ENCODE measurements around the gene KIAA0319L.
A peak's percentile ranks its signal among the peaks of the same experiment; 100 is the strongest.
"Not testable (repeated sequence)": the region's sequence is repeated elsewhere in the genome, so short reads cannot be mapped to it uniquely, and the experiment has no call there.

Gene KIAA0319L

DNA sequence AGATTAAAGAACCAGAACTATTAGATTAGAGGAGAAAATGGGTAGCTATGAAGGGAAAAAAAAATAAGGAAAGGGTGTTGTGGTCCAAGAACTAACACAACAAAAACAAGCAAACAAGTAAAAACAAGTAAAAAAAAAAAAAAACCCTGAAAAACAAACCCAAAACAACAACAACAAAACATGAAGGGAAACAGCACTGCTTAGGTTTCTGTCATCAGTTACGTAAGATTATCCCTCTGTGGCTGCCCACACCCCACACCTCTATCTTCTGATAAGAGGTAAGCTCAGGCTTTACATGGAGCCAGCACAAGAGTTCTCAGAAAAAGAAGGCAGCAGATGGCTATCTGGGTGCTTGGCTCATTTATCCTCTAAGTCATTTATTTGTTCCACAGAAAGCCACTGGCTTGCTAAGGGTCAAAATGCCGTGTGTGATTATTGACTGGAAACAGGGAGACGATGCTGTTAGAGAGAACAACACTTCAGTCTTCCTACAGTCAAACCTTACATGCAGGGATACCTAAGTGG is 57.5 kb downstream of the KIAA0319L start:
- no peak for DNase-seq

DNA sequence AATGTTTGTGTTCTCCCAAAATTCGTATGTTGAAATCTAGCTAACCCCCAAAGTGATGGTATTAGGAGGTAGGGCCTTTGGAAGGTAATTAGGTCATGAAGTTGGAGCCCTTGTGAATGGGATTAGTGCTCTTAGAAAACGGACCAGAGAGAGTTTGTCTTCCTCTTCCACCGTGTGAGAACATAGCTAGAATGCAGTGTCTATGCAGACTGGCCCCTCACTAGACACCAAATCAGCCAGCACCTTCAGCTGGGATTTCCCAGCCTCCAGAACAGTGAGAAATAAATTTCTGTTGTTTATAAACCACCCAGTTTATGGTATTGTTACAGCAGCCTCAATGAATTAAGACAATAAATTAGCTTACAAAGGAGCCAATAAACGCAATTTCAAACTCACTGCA is 58.0 kb downstream of the KIAA0319L start:
- DNase-seq, result no peak

DNA sequence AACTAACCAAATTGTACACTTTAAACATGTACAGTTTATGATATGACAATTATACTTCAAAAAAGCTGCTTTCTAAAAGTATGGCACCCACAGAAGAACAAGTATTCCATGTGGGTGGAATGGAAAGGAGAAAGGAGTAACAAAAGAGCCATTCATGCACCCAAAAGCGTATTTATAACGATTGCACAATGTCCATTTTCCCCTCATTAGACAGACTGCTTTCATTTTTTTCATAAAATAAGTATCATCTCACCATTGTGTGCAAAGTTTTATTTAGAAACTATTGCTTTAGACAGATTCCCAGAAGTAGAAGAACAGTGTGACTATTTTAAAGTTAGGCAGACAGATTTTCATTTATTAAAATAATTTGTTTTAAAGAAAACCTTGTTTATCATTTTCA is 59.6 kb downstream of the KIAA0319L start:
- no peak for DNase-seq

DNA sequence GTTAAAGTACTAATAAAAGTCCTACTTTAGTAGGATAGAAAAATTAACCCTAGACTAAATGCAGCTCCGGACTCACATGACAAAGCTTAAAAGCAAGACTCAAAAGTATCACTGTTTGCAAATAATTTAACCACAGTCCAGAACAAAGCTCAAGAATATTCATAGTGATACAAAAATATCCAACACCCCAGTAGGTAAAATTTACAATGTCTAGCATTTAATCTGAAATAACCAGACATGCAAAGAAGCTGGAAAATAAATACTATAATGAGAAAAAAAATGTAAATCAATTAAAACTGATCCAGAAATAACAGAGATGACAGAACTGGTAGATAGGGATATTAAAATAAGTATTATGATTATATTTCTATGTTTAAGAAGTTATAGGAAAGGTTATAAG is 67.0 kb downstream of the KIAA0319L start:
- DNase-seq, result no peak

DNA sequence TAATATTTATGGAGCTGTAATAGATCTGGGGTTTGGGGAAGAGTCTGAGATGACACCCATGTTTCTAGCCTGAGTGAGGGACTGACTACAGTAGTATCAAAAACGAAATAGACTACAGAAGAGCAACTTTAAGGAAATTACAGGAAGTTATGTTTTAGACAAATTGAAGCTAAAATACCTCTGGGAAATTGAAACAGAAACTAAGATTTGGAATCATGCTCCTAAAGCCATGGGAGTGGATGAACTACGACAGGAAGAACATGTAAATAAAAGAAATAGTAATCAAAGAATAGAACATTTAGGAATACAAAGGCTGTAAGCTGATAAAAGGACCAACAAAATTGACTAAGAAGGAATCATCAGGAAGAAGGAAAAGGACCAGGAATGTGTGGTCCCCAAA is 68.9 kb downstream of the KIAA0319L start:
- DNase-seq, result no peak

DNA sequence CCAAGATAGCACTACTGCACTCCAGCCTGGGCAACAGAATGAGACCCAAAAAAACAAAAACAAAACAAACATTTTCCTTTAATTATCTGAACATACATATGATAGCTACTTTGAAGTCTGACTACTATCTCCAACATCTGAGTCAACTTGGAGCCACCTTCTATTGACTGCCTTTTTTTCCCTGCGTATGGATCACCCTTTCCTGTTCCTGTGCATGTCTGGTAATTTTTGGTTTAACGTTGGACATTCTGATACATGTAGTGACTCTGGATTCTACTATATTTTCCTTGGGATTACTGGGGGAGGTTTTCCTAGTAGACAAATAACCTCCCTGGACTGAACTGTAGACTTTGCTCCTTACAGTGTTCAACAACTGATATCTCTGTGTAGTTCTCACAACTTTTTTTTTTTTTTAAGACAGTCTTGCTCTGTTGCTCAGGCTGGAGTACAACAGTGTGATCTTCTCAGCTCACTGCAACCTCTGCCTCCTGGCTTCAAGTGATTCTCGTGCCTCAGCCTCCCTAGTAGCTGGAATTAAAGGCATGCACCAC is 70.3 kb downstream of the KIAA0319L start:
- DNase-seq, result no peak

DNA sequence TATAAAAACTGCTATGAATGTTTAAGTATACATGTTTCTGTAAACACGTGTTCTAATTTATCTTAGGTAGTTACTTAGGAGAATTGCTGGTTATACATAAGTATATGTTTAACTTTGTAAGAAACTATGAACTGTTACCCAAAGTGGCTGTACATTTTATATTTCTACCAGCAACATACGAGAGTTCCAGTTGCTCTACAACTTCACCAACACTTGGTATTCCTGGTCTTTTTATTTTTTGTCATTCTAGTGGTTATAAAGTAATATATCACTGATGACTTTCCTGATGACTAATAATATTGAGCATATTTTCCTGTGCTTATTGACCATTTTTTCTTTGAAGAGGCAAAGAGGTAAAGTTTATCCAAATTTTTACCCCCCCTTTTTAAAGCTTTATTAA is 76.0 kb downstream of the KIAA0319L start:
- DNase-seq, result no peak

DNA sequence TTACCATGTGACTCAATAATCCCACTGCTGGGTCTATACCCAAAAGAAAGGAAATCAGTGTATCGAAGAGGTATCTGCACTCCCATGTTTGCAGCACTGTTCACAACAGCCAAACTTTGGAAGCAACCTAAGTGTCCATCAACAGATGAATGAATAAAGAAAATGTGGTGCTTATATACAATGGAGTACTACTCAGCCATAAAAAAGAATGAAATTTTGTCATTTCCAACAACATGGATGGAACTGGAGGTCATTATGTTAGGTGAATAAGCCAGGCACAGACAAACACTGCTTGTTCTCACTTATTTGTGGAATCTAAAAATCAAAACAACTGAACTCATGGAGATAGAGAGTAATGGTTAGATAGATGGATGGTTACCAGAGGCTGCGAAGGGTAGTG is 79.3 kb downstream of the KIAA0319L start:
- DNase-seq, result no peak

DNA sequence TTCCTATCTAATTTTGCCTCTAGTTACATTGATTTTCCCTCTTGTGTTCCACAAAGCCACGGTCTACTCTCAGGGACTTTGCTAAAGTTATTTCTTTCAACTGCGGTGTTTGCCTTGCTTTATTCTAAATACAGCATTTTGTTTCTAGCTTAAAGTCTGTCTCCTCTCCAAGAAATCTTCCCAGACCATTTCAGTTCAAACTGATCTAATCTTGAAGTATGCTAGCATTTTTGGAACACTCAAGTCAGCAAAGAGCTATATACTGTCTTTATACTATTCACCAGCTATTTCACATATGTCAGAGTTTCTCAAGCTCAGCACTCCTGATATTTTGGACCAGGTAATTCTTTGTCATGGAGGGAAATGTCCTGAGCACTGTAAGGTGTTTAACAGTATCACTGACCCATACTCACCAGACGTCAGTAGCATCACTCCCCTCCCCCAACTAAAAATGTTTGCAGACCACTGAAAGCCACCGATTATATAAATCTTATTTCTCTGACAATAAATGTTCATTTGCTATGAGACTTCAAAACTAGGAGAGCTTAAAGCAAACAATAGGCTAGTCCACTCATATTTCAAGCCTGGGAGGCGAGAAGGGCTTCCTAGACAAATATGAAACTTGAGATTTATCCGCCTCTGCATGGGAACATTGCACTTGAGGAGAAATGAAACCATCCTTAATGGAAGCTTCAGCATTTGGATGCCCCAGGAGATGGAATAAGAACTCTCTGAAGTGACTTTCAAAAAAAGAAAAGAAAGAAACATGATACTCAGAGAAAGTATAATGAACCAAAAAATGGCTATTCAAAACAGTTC is 81.1 kb downstream of the KIAA0319L start:
- no peak for DNase-seq

DNA sequence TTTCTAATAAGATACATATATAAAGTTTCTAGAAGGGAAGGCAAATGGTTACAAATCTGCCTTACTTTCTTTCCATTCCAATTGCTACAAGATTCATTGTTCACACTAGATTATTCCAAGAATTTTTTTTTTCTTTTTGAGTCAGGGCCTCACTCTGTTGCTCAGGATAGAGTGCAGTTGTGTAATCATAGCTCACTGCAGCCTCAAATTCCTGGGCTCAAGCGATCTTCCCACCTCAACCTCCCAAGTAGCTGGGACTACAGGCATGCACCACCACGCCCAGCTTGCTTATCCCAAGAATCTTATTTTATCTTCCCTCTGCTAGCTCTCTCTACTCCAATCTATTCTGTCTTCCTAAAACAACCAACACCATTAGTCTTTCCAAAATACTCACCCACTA is 81.8 kb downstream of the KIAA0319L start:
- no peak for DNase-seq

DNA sequence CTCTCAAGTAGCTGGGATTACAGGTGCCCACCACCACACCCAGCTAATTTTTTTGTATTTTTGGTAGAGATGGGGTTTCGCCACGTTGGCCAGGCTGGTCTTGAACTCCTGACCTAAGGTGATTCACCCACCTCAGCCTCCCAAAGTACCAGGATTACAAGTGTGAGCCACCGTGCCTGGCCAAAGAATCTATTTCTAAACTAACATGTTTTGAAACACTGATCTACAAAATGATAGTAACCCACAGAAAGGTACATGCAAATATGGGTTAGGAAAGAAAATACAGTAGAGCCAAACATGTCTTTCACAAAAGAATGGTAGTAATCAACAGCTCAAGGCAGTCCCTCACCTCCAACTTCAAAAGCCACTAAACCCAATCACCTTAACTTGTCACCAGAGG is 84.0 kb downstream of the KIAA0319L start:
- not testable (repeated sequence) for DNase-seq

DNA sequence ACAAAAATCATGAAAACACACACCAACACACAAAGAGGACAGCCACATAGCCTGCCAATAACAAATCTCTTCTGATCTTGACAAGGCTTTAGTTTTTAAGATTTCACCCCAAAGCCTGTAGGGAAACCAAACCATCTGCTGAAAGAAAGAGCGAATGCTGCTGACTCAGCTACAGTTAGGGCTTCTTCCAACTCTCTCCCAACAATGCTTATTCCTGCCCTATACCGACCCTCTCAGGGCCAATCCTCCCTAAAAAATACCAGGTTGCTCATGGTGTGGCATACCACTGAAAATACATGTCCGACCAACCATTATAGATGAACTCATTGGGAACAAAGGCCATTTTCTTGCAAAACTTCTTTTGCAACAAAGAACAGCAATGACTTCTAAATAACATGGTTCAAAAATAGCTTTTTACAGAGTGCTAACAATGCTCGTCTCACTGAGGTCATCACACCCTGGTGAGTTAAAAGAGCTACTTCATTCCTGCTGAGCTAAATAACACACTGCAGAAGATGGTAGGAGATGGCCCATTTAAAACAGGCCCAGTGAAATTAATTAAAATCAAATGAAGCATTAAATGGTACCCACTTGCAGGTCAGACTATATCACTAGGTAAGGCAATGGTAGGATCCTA is 86.1 kb downstream of the KIAA0319L start:
- no peak for DNase-seq

DNA sequence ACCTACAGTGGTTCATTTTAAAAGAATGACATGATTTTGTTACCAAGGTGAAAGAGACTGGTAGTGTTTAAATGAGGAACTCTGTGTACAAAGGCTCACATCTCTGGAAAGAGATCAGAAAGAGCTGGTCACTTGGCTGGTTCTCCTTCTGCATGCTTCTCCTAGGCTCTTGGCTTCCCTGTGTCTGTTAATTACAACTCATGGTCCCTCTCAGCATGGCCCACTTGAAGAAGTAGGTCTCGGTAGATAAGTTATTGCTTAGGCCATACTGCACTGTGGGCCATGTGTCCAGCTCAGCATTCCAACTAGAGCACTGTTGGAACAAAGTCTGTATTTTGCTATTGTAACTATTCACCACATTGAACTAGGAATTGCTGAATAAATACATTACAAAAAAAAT is 91.1 kb downstream of the KIAA0319L start:
- no peak for DNase-seq

DNA sequence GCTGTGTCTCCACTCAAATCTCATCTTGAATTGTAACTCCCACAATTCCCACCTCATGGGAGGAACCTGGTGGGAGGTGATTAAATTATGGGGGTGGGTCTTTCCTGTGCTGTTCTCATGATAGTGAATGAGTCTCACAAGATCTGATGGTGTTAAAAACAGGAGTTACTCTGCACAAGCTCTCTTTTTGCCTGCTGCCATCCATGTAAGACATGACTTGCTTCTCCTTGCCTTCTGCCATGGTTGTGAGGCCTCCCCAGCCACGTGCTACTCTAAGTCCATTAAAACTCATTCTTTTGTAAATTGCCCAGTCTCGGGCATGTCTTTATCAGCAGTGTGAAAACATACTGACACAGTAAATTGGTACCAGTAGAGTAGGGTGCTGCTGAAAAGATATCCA is 93.5 kb downstream of the KIAA0319L start:
- DNase-seq, result not testable (repeated sequence)

DNA sequence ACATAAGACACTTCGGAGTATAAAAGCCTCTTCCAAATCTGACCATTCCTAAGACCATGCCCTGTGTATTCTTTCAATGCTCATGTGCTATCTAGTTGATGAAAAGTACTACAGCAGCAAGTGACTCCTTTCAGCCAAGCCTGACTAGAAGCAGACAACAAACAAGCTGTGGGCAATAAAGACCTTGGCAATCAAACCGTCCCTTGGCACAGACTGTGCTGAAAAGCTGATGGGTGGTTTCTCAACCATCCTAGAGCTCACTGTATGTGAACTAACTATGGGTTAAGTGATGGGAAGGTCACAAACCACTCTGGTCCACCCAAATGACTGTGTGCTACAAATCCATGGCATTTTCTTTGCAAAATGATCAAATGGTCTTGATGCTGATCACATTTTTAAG is 94.0 kb downstream of the KIAA0319L start:
- DNase-seq, result no peak

DNA sequence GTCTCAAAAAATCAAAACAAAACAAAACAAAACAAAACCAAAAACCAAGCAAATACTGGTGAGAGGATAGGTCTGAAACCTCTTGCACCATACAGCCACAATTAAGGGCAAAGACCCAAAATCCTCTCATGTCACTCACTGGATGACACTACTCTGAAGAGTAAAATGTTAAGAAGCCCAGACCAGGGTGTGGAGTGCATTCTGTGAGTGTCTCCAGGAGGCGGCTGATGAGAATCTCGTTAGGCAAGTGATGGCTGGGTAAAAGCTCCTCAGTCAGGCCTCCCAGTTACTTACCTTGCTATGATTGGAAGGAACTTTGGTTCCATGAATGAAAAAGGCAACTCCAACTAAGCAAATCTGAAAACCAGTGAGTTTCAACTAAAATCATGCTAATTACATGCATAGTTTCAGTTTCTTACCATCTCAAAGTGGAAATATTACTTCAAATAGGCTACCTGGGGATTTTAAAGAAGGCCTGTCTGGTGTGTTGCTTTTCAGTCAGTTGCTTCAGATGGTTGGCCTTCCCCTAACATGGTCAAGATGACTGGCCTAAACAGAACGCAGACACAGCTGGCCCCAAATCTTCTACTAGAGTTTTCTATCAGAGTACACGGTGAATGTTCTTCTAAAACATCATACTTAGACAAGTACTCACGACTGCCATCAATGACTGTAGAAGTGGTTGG is 95.1 kb downstream of the KIAA0319L start:
- DNase-seq, result no peak

DNA sequence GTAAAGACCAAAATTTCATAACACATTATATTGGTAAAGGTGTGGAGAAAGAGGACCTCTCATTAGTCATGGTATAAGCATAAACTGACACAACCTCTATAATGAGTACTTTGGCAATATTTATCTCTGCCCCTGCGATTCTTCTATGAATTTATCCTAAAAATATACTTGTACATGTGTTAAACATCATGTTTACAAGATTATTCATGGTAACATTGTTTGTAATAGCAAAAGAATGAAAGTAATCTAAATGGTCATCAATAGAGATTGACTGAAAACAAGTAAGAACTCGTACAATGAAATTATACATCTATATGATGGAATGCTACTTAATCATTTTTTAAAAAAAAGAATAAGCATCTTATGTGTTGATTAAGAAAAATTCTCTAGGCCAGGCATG is 96.4 kb downstream of the KIAA0319L start:
- DNase-seq, result no peak

DNA sequence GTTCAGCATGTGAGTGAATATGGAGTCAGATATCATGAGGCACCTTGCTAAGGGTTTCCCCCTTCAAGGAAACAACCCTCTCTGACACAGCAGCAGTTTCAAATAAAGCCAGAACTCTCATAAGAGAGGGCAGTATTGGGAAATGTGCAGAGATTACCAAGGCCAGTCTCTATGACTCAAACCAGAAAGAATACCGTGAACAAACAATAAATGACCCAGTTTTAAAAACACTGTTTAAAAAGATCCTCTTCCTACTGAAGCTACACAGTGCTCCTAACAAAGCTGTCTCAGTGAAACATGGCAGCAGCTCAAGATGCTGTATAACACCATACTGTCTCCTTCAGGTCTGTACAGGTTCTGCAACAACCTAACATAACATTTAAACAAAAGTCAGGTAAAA is 102.6 kb downstream of the KIAA0319L start:
- DNase-seq, result no peak

DNA sequence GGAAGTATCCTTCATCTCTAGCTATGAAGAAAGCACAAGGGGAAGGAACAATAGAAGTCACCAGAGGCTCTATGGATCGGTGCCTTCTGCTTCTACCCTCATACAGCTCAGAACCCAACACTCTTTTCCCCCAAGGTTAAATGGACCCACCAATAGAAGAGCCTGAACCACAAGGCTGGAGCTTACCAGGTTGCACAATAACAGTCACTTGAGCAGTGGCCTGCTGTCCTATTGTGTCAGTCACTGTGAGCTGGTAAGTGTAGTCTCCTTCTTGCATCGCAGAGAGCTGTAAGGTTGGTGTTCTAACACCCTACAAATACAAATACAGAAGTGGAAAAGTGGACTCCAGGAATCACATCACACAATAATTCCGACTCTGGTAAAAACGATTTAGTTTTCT is 103.0 kb downstream of the KIAA0319L start:
- no peak for DNase-seq

DNA sequence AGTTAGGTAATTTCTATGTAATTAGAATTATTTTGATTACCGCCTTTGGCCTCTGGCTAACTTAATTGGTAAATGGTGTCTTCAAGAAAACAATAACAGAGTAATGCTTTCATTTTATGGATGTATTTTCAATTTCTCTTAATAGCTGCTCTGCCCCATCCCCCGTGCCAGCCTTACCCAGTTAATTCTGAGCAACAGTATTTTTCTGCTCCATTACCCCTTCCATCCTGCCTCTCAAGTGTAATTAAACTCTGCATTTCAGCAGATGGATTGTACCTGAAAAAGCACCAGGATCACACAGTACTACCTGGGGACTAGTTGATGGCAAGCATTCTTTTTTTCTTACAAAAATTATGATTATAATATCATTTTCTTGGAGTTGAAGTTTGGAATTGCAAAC is 104.2 kb downstream of the KIAA0319L start:
- DNase-seq, result no peak

DNA sequence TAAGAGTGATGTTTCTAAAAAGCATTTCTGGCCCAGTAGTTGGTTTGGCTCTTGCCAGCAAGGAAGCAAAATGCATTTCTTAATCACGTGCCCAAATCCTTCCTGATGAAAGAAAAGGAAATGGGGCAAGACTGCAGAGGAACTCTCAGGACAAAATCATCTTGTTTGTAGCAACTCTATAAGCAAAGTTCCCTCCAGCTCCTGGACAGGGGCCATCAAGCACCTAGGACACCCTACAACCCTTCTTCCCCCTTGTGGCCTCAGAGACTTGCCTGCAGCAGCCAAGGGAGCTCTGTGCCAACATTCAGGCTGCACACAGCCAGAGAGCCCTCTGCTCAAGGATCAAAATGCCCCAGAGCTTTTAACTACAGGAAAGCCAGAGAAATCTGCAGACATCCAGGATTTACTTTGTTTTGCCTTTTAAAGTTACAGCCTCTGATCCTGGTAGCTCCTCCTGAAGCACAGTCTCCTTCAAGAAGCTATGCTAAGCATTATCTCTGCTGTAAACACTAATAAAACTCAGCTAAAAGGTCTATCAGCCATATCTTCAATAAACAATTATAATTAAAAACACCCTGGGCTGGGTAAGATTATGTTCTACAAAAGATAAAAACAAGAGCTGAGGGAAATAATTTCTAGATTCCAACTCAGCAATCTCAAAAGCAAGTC is 105.0 kb downstream of the KIAA0319L start:
- DNase-seq, result peak in 26 of 56 donors; percentile 3 to 51 (median 22)

Measured in amygdala (tissue), 56 donors.